SKM-1 treated with dmso at 0.1 percent for 144 hours (cell line): ENCODE data around the gene PSPN.

Experiments
- DNase-seq: peaks from one replicate; lab custom pipeline; 2025; ENCODE audit not compliant: unreplicated experiment; lab: John Stamatoyannopoulos, UW

Gene PSPN

GRCh38 chr19:6375411-6376010 lies at the start of gene PSPN:
PSPN (minus strand) TSS chr19:6375933; CDS start chr19:6375849, 84 bp downstream.
- DNase-seq, result no peak

- DNase-seq, result peak; percentile 100
These were observed 49.4 kb upstream of the PSPN start for GRCh38 chr19:6424939-6425731.

- DNase-seq, result no peak
These were observed 48.6 kb upstream of the PSPN start, which contains the start of gene KHSRP for GRCh38 chr19:6424195-6424938. KHSRP (minus strand) TSS chr19:6424811; CDS start chr19:6424701, 110 bp downstream.

GRCh38 chr19:6423499-6424194 lies 47.9 kb upstream of the PSPN start:
- no peak for DNase-seq

GRCh38 chr19:6421075-6422014 lies 45.6 kb upstream of the PSPN start:
- DNase-seq, result no peak

- DNase-seq, result no peak
These were observed 42.8 kb upstream of the PSPN start for GRCh38 chr19:6418562-6418932.

- DNase-seq, result no peak
These were observed 42.2 kb upstream of the PSPN start for GRCh38 chr19:6417713-6418561.

GRCh38 chr19:6416658-6417405 lies 41.1 kb upstream of the PSPN start:
- DNase-seq, result no peak

- no peak for DNase-seq
These were observed 40.0 kb upstream of the PSPN start for GRCh38 chr19:6415591-6416190.

GRCh38 chr19:6414793-6415590 lies 39.3 kb upstream of the PSPN start:
- no peak for DNase-seq

GRCh38 chr19:6413721-6414643 lies 38.2 kb upstream of the PSPN start:
- DNase-seq, result no peak

- DNase-seq, result no peak
These were observed 37.6 kb upstream of the PSPN start for GRCh38 chr19:6413291-6413690.

- DNase-seq, result no peak
These were observed 36.8 kb upstream of the PSPN start for GRCh38 chr19:6412447-6413091.

- DNase-seq, result no peak
These were observed 36.3 kb upstream of the PSPN start for GRCh38 chr19:6412061-6412446.

GRCh38 chr19:6409346-6409745 lies 33.6 kb upstream of the PSPN start:
- DNase-seq, result no peak

- no peak for DNase-seq
These were observed 30.7 kb upstream of the PSPN start for GRCh38 chr19:6406401-6406800.
